ENCODE results near the gene VPS4B. TPM values are rescaled to one million over a fixed set of nuclear protein-coding genes. Genes with fewer than 3 reads are reported as not detected.

The VPS4B gene
- polyA plus RNA-seq, 3 donors = 15.4 to 48.8 (median 26.7) TPM

- H3K4me1 ChIP-seq (ENCODE audit: control insufficient read depth in 1 of 2, insufficient read depth in 2 of 2, low read length in 2 of 2) = no peaks in the 10 kb centered on the region
- peaks cover 93% of the 10 kb centered on the region for H4K20me1 ChIP-seq (ENCODE audit: insufficient read depth, low read length)
- intact Hi-C loops (cut with micrococcal nuclease) = no loop called here
- H3K4me2 ChIP-seq (replicated peaks; ENCODE audit: extremely low read depth, low read length, poor library complexity, severe bottlenecking) = no peak overlapping the region
- H3K27ac ChIP-seq (ENCODE audit: low read depth in 1 of 2, low read length in 2 of 2) = no peak overlapping the region
- H2AFZ ChIP-seq (ENCODE audit: insufficient read depth, low read depth, low read length, poor library complexity, severe bottlenecking) = no peak overlapping the region
- Mint-ChIP-seq H3K36me3 (peaks cover 72 to 78% of the 10 kb centered on the region in 2 donors), H3K9me3 (no peaks in the 10 kb centered on the region), H3K27ac (no peak overlapping the region), H3K27me3 (ENCODE audit: low read depth in 3 of 3) (no peaks in the 10 kb centered on the region), H3K4me3 (no peak overlapping the region), H3K4me1 (no peaks in the 10 kb centered on the region)
- H3K9ac ChIP-seq (ENCODE audit: insufficient read depth, low read length, poor library complexity, severe bottlenecking) = no peak overlapping the region
- no peaks in the 10 kb centered on the region for H3K9me3 ChIP-seq (replicated peaks in 1 of 2; ENCODE audit: control insufficient read depth in 1 of 2, insufficient read depth in 1 of 2, low read length in 2 of 2)
- H3K79me2 ChIP-seq (ENCODE audit: insufficient read depth, low read length) = peaks cover 69% of the 10 kb centered on the region
- no peaks in the 10 kb centered on the region for H3K27me3 ChIP-seq (ENCODE audit: control insufficient read depth in 2 of 2, insufficient read depth in 2 of 2, low read length in 2 of 2)
- H3K36me3 ChIP-seq (replicated peaks in 1 of 2; ENCODE audit: control insufficient read depth in 1 of 2, insufficient read depth in 2 of 2, low read length in 2 of 2) = peaks cover 71 to 97% of the 10 kb centered on the region in 2 donors
- 80% methylated on average over 1 of the region's 4 CpGs for WGBS (ENCODE audit: insufficient coverage)
- no peak for TF ChIP-seq CTCF (IDR thresholded peaks at IDR 0.05)
- no peak overlapping the region for H3K4me3 ChIP-seq (replicated peaks in 1 of 3; ENCODE audit: low read depth in 2 of 3, low read length in 3 of 3)
- no peak for DNase-seq
These were observed 11.5 kb downstream of the VPS4B start for GRCh38 chr18:63410792-63411191.

GRCh38 chr18:63409301-63409700, 13.0 kb downstream of the VPS4B start:
- Mint-ChIP-seq H3K9me3 (no peaks in the 10 kb centered on the region), H3K27me3 (ENCODE audit: low read depth in 3 of 3) (no peaks in the 10 kb centered on the region), H3K36me3 (peaks cover 72 to 81% of the 10 kb centered on the region in 2 donors), H3K4me1 (no peaks in the 10 kb centered on the region), H3K4me3 (no peak overlapping the region), H3K27ac (no peak overlapping the region)
- Histone ChIP-seq H2AFZ (ENCODE audit: insufficient read depth, low read depth, low read length, poor library complexity, severe bottlenecking) (no peak overlapping the region), H3K27me3 (ENCODE audit: control insufficient read depth in 2 of 2, insufficient read depth in 2 of 2, low read length in 2 of 2) (no peaks in the 10 kb centered on the region), H3K27ac (ENCODE audit: low read depth in 1 of 2, low read length in 2 of 2) (no peak overlapping the region), H3K79me2 (ENCODE audit: insufficient read depth, low read length) (peaks cover 55% of the 10 kb centered on the region), H3K4me3 (replicated peaks in 1 of 3; ENCODE audit: low read depth in 2 of 3, low read length in 3 of 3) (no peak overlapping the region), H3K4me1 (ENCODE audit: control insufficient read depth in 1 of 2, insufficient read depth in 2 of 2, low read length in 2 of 2) (no peaks in the 10 kb centered on the region), H4K20me1 (ENCODE audit: insufficient read depth, low read length) (peaks cover 92% of the 10 kb centered on the region), H3K4me2 (replicated peaks; ENCODE audit: extremely low read depth, low read length, poor library complexity, severe bottlenecking) (no peak overlapping the region), H3K9me3 (replicated peaks in 1 of 2; ENCODE audit: control insufficient read depth in 1 of 2, insufficient read depth in 1 of 2, low read length in 2 of 2) (no peaks in the 10 kb centered on the region), H3K9ac (ENCODE audit: insufficient read depth, low read length, poor library complexity, severe bottlenecking) (no peak overlapping the region), H3K36me3 (replicated peaks in 1 of 2; ENCODE audit: control insufficient read depth in 1 of 2, insufficient read depth in 2 of 2, low read length in 2 of 2) (peaks cover 63 to 95% of the 10 kb centered on the region in 2 donors)
- no peak for DNase-seq
- no peak for TF ChIP-seq CTCF (IDR thresholded peaks at IDR 0.05)
- WGBS (ENCODE audit: insufficient coverage) = 86% methylated on average over 2 of the region's 5 CpGs
- intact Hi-C loops (cut with micrococcal nuclease) = no loop called here
